ENCODE results near the gene OR6C75.

DNA sequence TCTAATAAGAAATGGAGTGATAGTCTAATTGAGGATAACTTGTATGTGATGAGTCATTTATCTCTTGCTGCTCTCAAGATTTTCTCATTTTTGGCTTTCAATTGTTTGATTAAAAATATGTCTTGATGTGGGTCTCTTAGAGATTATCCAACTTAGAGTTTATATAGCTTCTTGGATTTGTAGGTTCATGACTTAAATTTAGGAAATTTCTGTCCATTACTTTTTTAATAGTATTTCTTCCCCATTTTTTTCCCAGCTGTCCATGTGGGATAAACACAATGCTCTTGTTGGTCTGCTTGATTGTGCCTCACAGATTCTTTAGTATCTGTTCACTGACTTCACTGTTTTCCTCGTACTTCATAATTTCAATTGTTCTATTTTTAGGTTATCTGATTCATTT is 45.1 kb downstream of the OR6C75 start:
- no peak for TF ChIP-seq POLR2AphosphoS5 (IDR thresholded peaks at IDR 0.05)
- TF ChIP-seq, protein P1, sequence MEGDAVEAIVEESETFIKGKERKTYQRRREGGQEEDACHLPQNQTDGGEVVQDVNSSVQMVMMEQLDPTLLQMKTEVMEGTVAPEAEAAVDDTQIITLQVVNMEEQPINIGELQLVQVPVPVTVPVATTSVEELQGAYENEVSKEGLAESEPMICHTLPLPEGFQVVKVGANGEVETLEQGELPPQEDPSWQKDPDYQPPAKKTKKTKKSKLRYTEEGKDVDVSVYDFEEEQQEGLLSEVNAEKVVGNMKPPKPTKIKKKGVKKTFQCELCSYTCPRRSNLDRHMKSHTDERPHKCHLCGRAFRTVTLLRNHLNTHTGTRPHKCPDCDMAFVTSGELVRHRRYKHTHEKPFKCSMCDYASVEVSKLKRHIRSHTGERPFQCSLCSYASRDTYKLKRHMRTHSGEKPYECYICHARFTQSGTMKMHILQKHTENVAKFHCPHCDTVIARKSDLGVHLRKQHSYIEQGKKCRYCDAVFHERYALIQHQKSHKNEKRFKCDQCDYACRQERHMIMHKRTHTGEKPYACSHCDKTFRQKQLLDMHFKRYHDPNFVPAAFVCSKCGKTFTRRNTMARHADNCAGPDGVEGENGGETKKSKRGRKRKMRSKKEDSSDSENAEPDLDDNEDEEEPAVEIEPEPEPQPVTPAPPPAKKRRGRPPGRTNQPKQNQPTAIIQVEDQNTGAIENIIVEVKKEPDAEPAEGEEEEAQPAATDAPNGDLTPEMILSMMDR (IDR thresholded peaks at IDR 0.05) = no peak
- TF ChIP-seq POLR2A (IDR thresholded peaks at IDR 0.05) = no peak

All from transverse colon (tissue), 4 donors.